K562 (cell line): Measurements from ENCODE around the gene ATAD3B. TPM values are rescaled to one million over a fixed set of nuclear protein-coding genes. Genes with fewer than 3 reads are reported as not detected.

Experiments used
- ATAC-seq: fragments of 200-7000 bp; cut with Tn5 transposase; 3 replicates; pipeline ENCODE4 v1.9.1; 2020; ENCODE audit warnings: moderate library complexity
- BruUV-seq: library from RNA; stranded (reverse); fragments of 400-500 nt; replicated peaks from 2 replicates; lab custom pipeline; 2021; lab: Mats Ljungman, UMichigan
- CTCF ChIA-PET: fragments of 300-600 bp; formaldehyde crosslinking; extraction: SDS; loops from one replicate; lab custom pipeline; 2021; ENCODE audit warnings: low intra/inter-chr PET ratio; lab: Yijun Ruan, JAX
- POLR2A ChIA-PET: fragments of 300-600, 350-650 bp; sonication (Branson Sonifier 250); formaldehyde crosslinking; extraction: SDS; loops from one replicate; lab custom pipeline; 2021; ENCODE audit warnings: antibody characterized with exemption, inconsistent platforms; lab: Yijun Ruan, JAX
- DNase-seq, 4 experiments: peaks; one replicate each; pipeline versions ENCODE4 v3.0.0 to v3.0.0-alpha.2; 2011 to 2018; ENCODE audit warnings: low spot score in 3 of 4, mixed read lengths in 3 of 4; ENCODE audit errors: extremely low read depth in 1 of 4
- FAIRE-seq: peaks from 2 replicates; lab custom pipeline; 2011; peaks lifted over from hg19 to GRCh38; lab: Jason Lieb, UNC
- H2AFZ ChIP-seq: 2 replicates; pipeline ENCODE4 v1.6.0; 2011; ENCODE audit warnings: low read depth, low read length, control low read depth, inconsistent platforms
- H3K27ac ChIP-seq: fragments of 200-600 bp; 3 replicates; pipeline ENCODE4 v1.8.0; 2011; ENCODE audit warnings: low read depth, mild to moderate bottlenecking, control low read depth, inconsistent platforms, low read length, moderate library complexity, mixed read lengths; ENCODE audit errors: extremely low read depth
- H3K27me3 ChIP-seq, 2 experiments: fragments of 300-600 bp in 1 of 2; 2 replicates in 1 of 2; 3 replicates in 1 of 2; pipeline versions ENCODE4 v1.6.0 to v1.8.0; 2011; ENCODE audit warnings: inconsistent platforms in 2 of 2, low read length in 2 of 2, mild to moderate bottlenecking in 1 of 2, mixed read lengths in 1 of 2, moderate library complexity in 1 of 2; ENCODE audit not compliant: control insufficient read depth in 2 of 2, insufficient read depth in 2 of 2
- H3K36me3 ChIP-seq: fragments of 300-600 bp; 3 replicates; pipeline ENCODE4 v1.8.0; 2011; ENCODE audit warnings: mild to moderate bottlenecking, low read length, inconsistent platforms; ENCODE audit not compliant: control insufficient read depth, insufficient read depth
- H3K4me1 ChIP-seq, 2 experiments: fragments of 200-600 bp in 1 of 2; replicated peaks in 1 of 2; 2 replicates in 1 of 2; 3 replicates in 1 of 2; pipeline versions ENCODE4 v1.5.1 to v1.8.0; 2011; ENCODE audit warnings: inconsistent platforms in 2 of 2, low read length in 2 of 2, mild to moderate bottlenecking in 1 of 2, mixed read lengths in 1 of 2, moderate library complexity in 1 of 2; ENCODE audit not compliant: control insufficient read depth in 2 of 2, insufficient read depth in 2 of 2
- H3K4me2 ChIP-seq: 2 replicates; pipeline ENCODE4 v1.6.1; 2011; ENCODE audit warnings: low read length, control low read depth, inconsistent platforms, mixed read lengths; ENCODE audit not compliant: insufficient read depth
- H3K4me3 ChIP-seq: fragments of 200-600 bp; sonication (generic), shearing (Covaris generic); 2 replicates; pipeline ENCODE4 v1.5.1; 2016; ENCODE audit warnings: control low read depth, inconsistent platforms
- H3K79me2 ChIP-seq: fragments of 200-600 bp; 3 replicates; pipeline ENCODE4 v1.8.0; 2011; ENCODE audit warnings: low read length, inconsistent platforms; ENCODE audit not compliant: control insufficient read depth, insufficient read depth
- H3K9ac ChIP-seq, 2 experiments: 2 replicates each; pipeline versions ENCODE4 v1.6.0 to v1.6.1; 2011; ENCODE audit warnings: low read depth in 2 of 2, low read length in 2 of 2, control low read depth in 1 of 2, inconsistent platforms in 1 of 2, mild to moderate bottlenecking in 1 of 2, mixed read lengths in 1 of 2; ENCODE audit not compliant: insufficient read depth in 1 of 2
- H3K9me1 ChIP-seq: one replicate; pipeline ENCODE4 v1.6.0; 2011; ENCODE audit warnings: inconsistent platforms, mild to moderate bottlenecking, low read length, moderate library complexity; ENCODE audit not compliant: control insufficient read depth, insufficient read depth
- H3K9me3 ChIP-seq: replicated peaks from 2 replicates; pipeline ENCODE4 v1.5.1; 2011; ENCODE audit warnings: low read depth, low read length, inconsistent platforms; ENCODE audit not compliant: control insufficient read depth, insufficient read depth
- H4K20me1 ChIP-seq: replicated peaks from 2 replicates; pipeline ENCODE4 v1.6.1; 2011; ENCODE audit warnings: low read length, inconsistent platforms, mixed read lengths; ENCODE audit not compliant: control insufficient read depth, insufficient read depth
- ARID1B ChIP-seq: fragments of 450-650 bp; IDR thresholded peaks from 2 replicates; pipeline ENCODE4 v1.6.1; 2016; ENCODE audit warnings: antibody characterized with exemption, mild to moderate bottlenecking, inconsistent platforms
- CGGBP1 ChIP-seq: fragments of 250-450 bp; sonication (Bioruptor Pico); IDR thresholded peaks from 2 replicates; pipeline ENCODE4 v1.9.0; 2021; ENCODE audit warnings: mild to moderate bottlenecking
- DIDO1 ChIP-seq: fragments of 450-650 bp; IDR thresholded peaks from 2 replicates; pipeline ENCODE4 v1.6.1; 2016; ENCODE audit warnings: low read depth, missing biosample characterization, missing genetic modification characterization
- NFIX ChIP-seq: fragments of 250-450 bp; sonication (Bioruptor Pico); IDR thresholded peaks from 2 replicates; pipeline ENCODE4 v1.4.0; 2020; ENCODE audit warnings: low read depth, mild to moderate bottlenecking, moderate library complexity
- POLR2G ChIP-seq: fragments of 200-400 bp; formaldehyde crosslinking; IDR thresholded peaks from 2 replicates; pipeline ENCODE4 v1.6.1; 2017; ENCODE audit warnings: low read depth, mild to moderate bottlenecking, antibody characterized with exemption, low read length, moderate library complexity
- ZKSCAN8 ChIP-seq: fragments of 200-800 bp; sonication (Bioruptor generic); IDR thresholded peaks from 2 replicates; pipeline ENCODE4 v1.6.1; 2016; ENCODE audit warnings: missing genetic modification characterization, missing compliant biosample characterization
- WGBS: fragments of 100-300 bp; shearing (Covaris generic); methylation state at CpG from one replicate; pipeline ENCODE4 v1.1.6; 2016; ENCODE audit warnings: low coverage, mixed read lengths; ENCODE audit not compliant: insufficient coverage; ENCODE audit errors: missing lambda C conversion rate; 5-methylcytosine and 5-hydroxymethylcytosine counted together
- in situ Hi-C: fragments of 300-500 bp; cut with MboI; formaldehyde crosslinking; loops from 4 replicates; pipeline ENCODE4 v1.15.0; 2018; ENCODE audit warnings: inconsistent platforms, mixed read lengths
- intact Hi-C: fragments of 100-400 bp; cut with micrococcal nuclease; formaldehyde crosslinking; loops from 2 replicates; pipeline ENCODE4 v1.14.2; 2022
- polyA plus RNA-seq, 8 experiments: library from polyadenylated mRNA; depleted of rRNA in 4 of 8; stranded (reverse) in 5 of 8; unstranded in 3 of 8; fragments of >200 nt; fragmentation: Nextera tagmentation in 2 of 8; fragmentation: Illumina TruSeq in 1 of 8; extraction: Ambion mirVana in 2 of 8; extraction: Trizol in 1 of 8; gene quantifications; 2 replicates each; pipeline versions ENCODE4 v1.2.1 to v1.2.3, GENCODE V29; 2011 to 2014; ENCODE audit warnings: inconsistent platforms in 1 of 8, missing spikeins in 1 of 8
- total RNA-seq, 7 experiments: library from RNA; depleted of rRNA in 6 of 7; stranded (reverse); fragments of >200 nt in 6 of 7; fragmentation: Illumina TruSeq in 2 of 7; extraction: Trizol in 2 of 7; gene quantifications; 2 replicates each; pipeline versions ENCODE4 v1.2.1 to v1.2.3, GENCODE V29; 2011 to 2021; ENCODE audit warnings: low replicate concordance in 1 of 7

Gene ATAD3B
- total and polyA plus RNA-seq, 9 of the 15 experiments (the other 6 are each of a cell fraction or from before 2014, with no cell fraction given): 0.07 to 113 (median 27.7) TPM

- TF ChIP-seq DIDO1 (tag): no peak
- TF ChIP-seq POLR2G: 0 out of 2 replicates have a peak, but pooled peaks have one; percentile 5
- TF ChIP-seq CGGBP1 (CRISPR knock-in tag): no peak
- no peak for TF ChIP-seq ARID1B
- no peak for TF ChIP-seq NFIX
- TF ChIP-seq ZKSCAN8 (CRISPR knock-in tag): no peak
- 0 out of 2 replicates have a peak overlapping the region, but pooled peaks have one; percentile 4 for H2AFZ ChIP-seq
- H3K27ac ChIP-seq: no peak overlapping the region
- peak overlapping the region in 1 of 2 experiments; percentile 75; a peak in 2 of 4 replicates for H3K9ac ChIP-seq
- H3K4me2 ChIP-seq: peak overlapping the region; percentile 45; the same call in 1 of the 2 replicates
- H3K79me2 ChIP-seq: no peaks in the 10 kb centered on the region
- intact Hi-C loops: no loop called here
- FAIRE-seq: no peak
- ChIA-PET POLR2A (interaction anchor here (0.6 kb wide), 1 partner anchor 20 kb away, joined by 3 read pairs; no protein-coding TSS in a partner anchor), CTCF (no interaction called here)
- no peak for ATAC-seq
- no peaks in the 10 kb centered on the region for H3K36me3 ChIP-seq
- no peaks in the 10 kb centered on the region for H4K20me1 ChIP-seq
- no peaks in the 10 kb centered on the region for H3K9me3 ChIP-seq
- in situ Hi-C loops: no loop called here
- no TSS peak for BruUV-seq
- peaks cover 19 to 61% of the 10 kb centered on the region in 2 experiments for H3K4me1 ChIP-seq
- no peak for DNase-seq
- H3K4me3 ChIP-seq: peak overlapping the region; percentile 51
- no peaks in the 10 kb centered on the region for H3K9me1 ChIP-seq
- 0% methylated on average over 4 of the region's 22 CpGs for WGBS
- H3K27me3 ChIP-seq: no peaks in the 10 kb centered on the region
Measured at GRCh38 chr1:1427820-1428148, 43.8 kb upstream of the ATAD3B start.
